HG03469 (cell line): Measurements from ENCODE around the gene C1GALT1.

Experiments
- ATAC-seq: cut with Tn5 transposase; IDR thresholded peaks from one replicate; pipeline ENCODE4 v1.9.1; 2021; ENCODE audit warnings: mild to moderate bottlenecking, moderate library complexity, moderate number of reproducible peaks; ENCODE audit not compliant: unreplicated experiment

Gene C1GALT1

GRCh38 chr7:7265081-7266075, 83.0 kb downstream of the C1GALT1 start:
- no peak for ATAC-seq

DNA sequence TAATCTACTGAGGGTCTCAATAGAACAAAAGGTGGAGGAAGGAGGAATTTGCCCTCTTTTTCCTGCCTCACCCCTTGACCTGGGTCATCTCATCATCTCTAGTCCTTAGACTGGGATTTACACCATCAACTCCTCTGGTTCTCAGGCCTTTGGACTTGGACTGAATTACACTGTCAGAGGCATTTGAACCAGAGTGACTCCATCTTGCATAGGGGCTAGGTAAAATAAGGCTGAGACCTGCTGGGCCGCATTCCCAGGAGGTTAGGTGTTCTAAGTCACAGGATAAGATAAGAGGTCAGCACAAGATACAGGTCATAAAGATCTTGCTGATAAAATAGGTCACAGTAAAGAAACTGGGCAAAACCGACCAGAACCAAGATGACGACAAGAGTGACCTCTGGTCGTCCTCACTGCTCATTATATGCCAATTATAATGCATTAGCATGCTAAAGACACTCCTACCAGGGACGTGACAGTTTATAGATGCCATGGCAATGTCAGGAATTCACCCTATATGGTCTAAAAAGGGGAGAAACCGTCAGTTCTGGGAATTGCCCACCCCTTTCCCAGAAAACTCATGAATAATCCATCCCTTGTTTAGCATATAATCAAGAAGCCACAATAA, 84.0 kb downstream of the C1GALT1 start:
- no peak for ATAC-seq

GRCh38 chr7:7271094-7271874, 88.9 kb downstream of the C1GALT1 start:
- no peak for ATAC-seq

GRCh38 chr7:7272294-7272693, 90.0 kb downstream of the C1GALT1 start:
- no peak for ATAC-seq

- ATAC-seq: no peak
Measured at GRCh38 chr7:7274782-7275181, 92.4 kb downstream of the C1GALT1 start.

- no peak for ATAC-seq
Measured at GRCh38 chr7:7276161-7276560, 93.8 kb downstream of the C1GALT1 start.

- no peak for ATAC-seq
Measured at GRCh38 chr7:7290429-7291122, 108.2 kb downstream of the C1GALT1 start.

DNA sequence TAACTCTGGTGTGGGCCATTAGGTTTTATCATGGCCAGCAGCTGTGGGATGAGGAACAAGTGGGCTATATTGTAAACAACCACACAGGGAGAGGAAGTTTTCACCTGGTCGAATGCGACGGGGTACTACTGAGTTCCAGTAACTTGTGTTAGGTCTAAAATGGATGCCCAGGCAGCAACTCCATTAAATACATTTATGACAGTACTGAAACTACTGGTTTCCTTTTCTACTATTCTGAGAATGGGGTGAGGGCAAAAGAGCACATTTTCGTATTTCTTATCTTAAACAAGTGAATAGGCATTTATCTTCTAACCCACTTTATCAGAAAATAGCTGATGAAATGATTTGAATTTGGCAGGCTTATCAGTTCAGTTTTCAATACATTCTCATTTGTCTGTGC, 109.7 kb downstream of the C1GALT1 start:
- no peak for ATAC-seq

DNA sequence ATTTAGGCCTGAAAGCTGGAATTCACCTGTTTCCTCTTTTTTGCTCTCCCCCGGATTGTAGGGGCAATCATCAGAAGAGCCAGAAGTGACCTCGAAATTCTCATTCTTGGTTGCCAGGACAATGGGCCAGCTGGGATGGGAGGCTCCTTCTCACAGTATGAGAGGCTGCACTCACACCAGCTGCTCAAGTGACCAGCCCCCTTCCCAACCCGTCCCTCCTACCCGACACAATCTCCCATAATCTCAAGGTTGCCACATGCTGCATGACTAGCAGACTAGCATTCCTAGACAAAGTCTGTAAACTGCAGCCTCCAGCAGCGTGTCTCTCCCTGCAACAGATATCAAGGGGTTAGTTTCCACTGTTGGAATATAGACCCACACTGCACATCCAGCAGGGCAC, 110.3 kb downstream of the C1GALT1 start:
- no peak for ATAC-seq

DNA sequence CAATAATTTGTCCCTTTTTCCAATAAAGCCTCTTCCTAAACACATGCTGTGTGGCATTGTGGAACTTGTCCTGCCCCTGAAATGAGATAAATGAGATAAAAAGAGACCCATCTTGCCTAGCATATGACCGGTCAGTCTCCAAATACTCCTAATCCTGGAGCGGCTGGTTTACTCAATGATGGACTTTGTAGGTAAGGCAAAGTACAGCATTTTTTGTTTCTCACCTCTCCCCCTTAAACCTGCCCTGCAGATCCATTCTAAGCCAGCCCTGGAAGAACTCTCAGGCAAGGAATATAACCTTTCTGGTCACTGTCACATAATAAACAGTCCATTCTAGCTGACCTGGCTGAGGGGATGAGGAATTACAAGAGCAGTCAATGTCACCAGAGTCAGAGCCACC, 110.7 kb downstream of the C1GALT1 start:
- ATAC-seq: no peak

GRCh38 chr7:7294911-7295310, 112.6 kb downstream of the C1GALT1 start:
- ATAC-seq: no peak
